ENCODE measurements around the gene MRPS2. TPM values are rescaled to one million over a fixed set of nuclear protein-coding genes. Genes with fewer than 3 reads are reported as not detected.

The MRPS2 gene
- total and polyA plus RNA-seq, 2 of the 4 experiments (the other 2 are of a cell fraction) = 53.1 to 104 TPM

- no peak overlapping the region for H3K23ac ChIP-seq (ENCODE audit: low read depth, low read length)
- H3K36me3 ChIP-seq (ENCODE audit: control insufficient read depth, insufficient read depth, low read length) = peaks cover 18% of the 10 kb centered on the region; the same call in 1 of the 2 replicates
- 0 out of 2 replicates have a peak overlapping the region, but pooled peaks have one; percentile 72 for H3K14ac ChIP-seq (replicated peaks; ENCODE audit: low read depth, low read length)
- ChIA-PET CTCF (interaction anchor here (0.8 to 1.2 kb wide), 2 partner anchors 19 to 24 kb away, joined by 3 to 5 read pairs; no protein-coding TSS in a partner anchor), POLR2A (ENCODE audit: unreplicated experiment) (no interaction called here)
- peak overlapping the region; percentile 89 for H3K4me2 ChIP-seq (ENCODE audit: low read depth, low read length)
- H3K4me1 ChIP-seq (ENCODE audit: control insufficient read depth, insufficient read depth, low read length) = peaks cover 5% of the 10 kb centered on the region; the same call in 1 of the 2 replicates
- ATAC-seq (ENCODE audit: low read depth) (no peak), DNase-seq (no peak)
- dilution Hi-C loops (cut with HindIII; ENCODE audit: low sequenced_read_pairs, unreplicated experiment) = no loop called here
- intact Hi-C loops (cut with micrococcal nuclease) = loop anchor here (2.0 kb wide), 1 partner anchor 394 kb away; the partner anchor contains the start of gene OLFM1
- H3K18ac ChIP-seq (ENCODE audit: low read depth, low read length) = no peak overlapping the region
- peak overlapping the region; percentile 99 for H2AFZ ChIP-seq (replicated peaks; ENCODE audit: low read length, poor library complexity)
- WGBS, 2 experiments (ENCODE audit: extremely low coverage in 2 of 2, insufficient read length in 1 of 2) = 20% methylated on average over 3 of the region's 11 CpGs; no CpG with 5 or more reads in 1 of the 2 experiments
- H4K20me1 ChIP-seq (ENCODE audit: insufficient read depth, low read length) = no peaks in the 10 kb centered on the region; the same call in 1 of the 2 replicates
- no peak overlapping the region for H2AK5ac ChIP-seq (ENCODE audit: low read depth, low read length)
- H3K9me3 ChIP-seq (ENCODE audit: control insufficient read depth, insufficient read depth, low read length) = no peaks in the 10 kb centered on the region
- no peak overlapping the region for H2BK5ac ChIP-seq (ENCODE audit: low read depth, low read length, poor library complexity, severe bottlenecking)
- no peak overlapping the region for H4K8ac ChIP-seq (ENCODE audit: low read depth in 2 of 2, low read length in 2 of 2)
- no peaks in the 10 kb centered on the region for H3K27me3 ChIP-seq (ENCODE audit: control insufficient read depth, insufficient read depth, low read length)
- H2BK15ac ChIP-seq (ENCODE audit: low read depth, low read length) = no peak overlapping the region
- no peak overlapping the region for H4K5ac ChIP-seq (ENCODE audit: low read depth, low read length)
- H4K91ac ChIP-seq (ENCODE audit: insufficient read depth, low read depth, low read length) = no peak overlapping the region
- H2BK120ac ChIP-seq (ENCODE audit: low read depth, low read length) = no peak overlapping the region
- peak overlapping the region; percentile 37; the same call in 1 of the 2 replicates for H3K9ac ChIP-seq (ENCODE audit: low read depth, low read length)
- H3K9me1 ChIP-seq (ENCODE audit: insufficient read depth, low read length) = no peaks in the 10 kb centered on the region
- no peak overlapping the region for H3K4ac ChIP-seq (ENCODE audit: low read depth, low read length)
- no peak overlapping the region for H3K56ac ChIP-seq (ENCODE audit: extremely low read depth, insufficient read depth, low read length)
- TF ChIP-seq RAD21 (IDR thresholded peaks at IDR 0.05; ENCODE audit: low read length) (no peak), NFE2L2 (IDR thresholded peaks at IDR 0.05; ENCODE audit: low read depth, low read length) (no peak), MXI1 (IDR thresholded peaks at IDR 0.05; ENCODE audit: borderline replicate concordance, low read depth, low read length) (no peak), FOS (IDR thresholded peaks at IDR 0.05; ENCODE audit: low read depth, low read length) (no peak), USF2 (IDR thresholded peaks at IDR 0.05; ENCODE audit: low read depth, low read length) (no peak), RCOR1 (IDR thresholded peaks at IDR 0.05; ENCODE audit: insufficient replicate concordance, low read length) (no peak), SMC3 (IDR thresholded peaks at IDR 0.05; ENCODE audit: low read depth, low read length) (no peak), RFX5 (IDR thresholded peaks at IDR 0.05; ENCODE audit: low read depth, low read length) (no peak), CHD1 (IDR thresholded peaks at IDR 0.05; ENCODE audit: low read depth, low read length) (no peak), POLR2A (IDR thresholded peaks at IDR 0.05; ENCODE audit: low read depth, low read length) (no peak), MAFK (IDR thresholded peaks at IDR 0.05; ENCODE audit: low read depth, low read length) (no peak), MAZ (IDR thresholded peaks at IDR 0.05; ENCODE audit: borderline replicate concordance, low read depth, low read length) (no peak), CTCF (conservative IDR thresholded peaks at IDR 0.05; ENCODE audit: low read depth, low read length) (no peak), CEBPB (IDR thresholded peaks at IDR 0.05; ENCODE audit: low read depth, low read length) (no peak), BHLHE40 (IDR thresholded peaks at IDR 0.05; ENCODE audit: low read depth, low read length) (no peak), ELK1 (IDR thresholded peaks at IDR 0.05; ENCODE audit: borderline replicate concordance, low read depth, low read length) (no peak)
- in situ Hi-C loops (cut with MboI; ENCODE audit: low sequenced_read_pairs) = no loop called here
- peak overlapping the region; percentile 78 for H3K4me3 ChIP-seq (ENCODE audit: insufficient read depth, low read depth, low read length)
- H2AK9ac ChIP-seq (replicated peaks; ENCODE audit: low read depth, low read length, poor library complexity) = peak overlapping the region; percentile 53
- no TSS peak for BruUV-seq (replicated peaks)
- H3K27ac ChIP-seq (ENCODE audit: insufficient read depth, low read length) = no peak overlapping the region
- no peak overlapping the region for H2BK20ac ChIP-seq (ENCODE audit: low read depth, low read length)
- H3K79me1 ChIP-seq (ENCODE audit: low read depth in 1 of 2, low read length in 2 of 2) = peaks cover 16 to 17% of the 10 kb centered on the region in 2 experiments; a peak in 2 of 4 replicates
Measured at GRCh38 chr9:135480940-135481310, 19.6 kb upstream of the MRPS2 start.
